Eye (tissue), 1 donor: ENCODE measurements around the gene SNU13.
"Not testable (repeated sequence)": the region's sequence is repeated elsewhere in the genome, so short reads cannot be mapped to it uniquely, and the experiment has no call there.

Source experiments
- DNase-seq: peaks from one replicate; pipeline ENCODE4 v3.0.0-alpha.2; 2015

SNU13 gene

GRCh38 chr22:41638748-41639147, 49.9 kb downstream of the SNU13 start:
- no peak for DNase-seq

- no peak for DNase-seq
These were observed 50.5 kb downstream of the SNU13 start for GRCh38 chr22:41638124-41638523.

GRCh38 chr22:41637623-41638022, 51.0 kb downstream of the SNU13 start:
- not testable (repeated sequence) for DNase-seq

GRCh38 chr22:41636467-41636866, 52.2 kb downstream of the SNU13 start:
- no peak for DNase-seq

- DNase-seq = not testable (repeated sequence)
These were observed 54.1 kb downstream of the SNU13 start for GRCh38 chr22:41634610-41635009.

GRCh38 chr22:41631615-41632014, 57.1 kb downstream of the SNU13 start:
- not testable (repeated sequence) for DNase-seq

- DNase-seq = not testable (repeated sequence)
These were observed 57.6 kb downstream of the SNU13 start for GRCh38 chr22:41631115-41631514.

GRCh38 chr22:41625577-41625976, 63.1 kb downstream of the SNU13 start:
- DNase-seq = no peak
